SIG-M5 treated with dmso at 0.1 percent for 504 hours (cell line): ENCODE measurements around the gene MAPRE2.
"Not testable (repeated sequence)": the region's sequence is repeated elsewhere in the genome, so short reads cannot be mapped to it uniquely, and the experiment has no call there.

Source experiments
- DNase-seq: peaks from one replicate; lab custom pipeline; 2025; ENCODE audit not compliant: unreplicated experiment; lab: John Stamatoyannopoulos, UW

Gene MAPRE2

DNA sequence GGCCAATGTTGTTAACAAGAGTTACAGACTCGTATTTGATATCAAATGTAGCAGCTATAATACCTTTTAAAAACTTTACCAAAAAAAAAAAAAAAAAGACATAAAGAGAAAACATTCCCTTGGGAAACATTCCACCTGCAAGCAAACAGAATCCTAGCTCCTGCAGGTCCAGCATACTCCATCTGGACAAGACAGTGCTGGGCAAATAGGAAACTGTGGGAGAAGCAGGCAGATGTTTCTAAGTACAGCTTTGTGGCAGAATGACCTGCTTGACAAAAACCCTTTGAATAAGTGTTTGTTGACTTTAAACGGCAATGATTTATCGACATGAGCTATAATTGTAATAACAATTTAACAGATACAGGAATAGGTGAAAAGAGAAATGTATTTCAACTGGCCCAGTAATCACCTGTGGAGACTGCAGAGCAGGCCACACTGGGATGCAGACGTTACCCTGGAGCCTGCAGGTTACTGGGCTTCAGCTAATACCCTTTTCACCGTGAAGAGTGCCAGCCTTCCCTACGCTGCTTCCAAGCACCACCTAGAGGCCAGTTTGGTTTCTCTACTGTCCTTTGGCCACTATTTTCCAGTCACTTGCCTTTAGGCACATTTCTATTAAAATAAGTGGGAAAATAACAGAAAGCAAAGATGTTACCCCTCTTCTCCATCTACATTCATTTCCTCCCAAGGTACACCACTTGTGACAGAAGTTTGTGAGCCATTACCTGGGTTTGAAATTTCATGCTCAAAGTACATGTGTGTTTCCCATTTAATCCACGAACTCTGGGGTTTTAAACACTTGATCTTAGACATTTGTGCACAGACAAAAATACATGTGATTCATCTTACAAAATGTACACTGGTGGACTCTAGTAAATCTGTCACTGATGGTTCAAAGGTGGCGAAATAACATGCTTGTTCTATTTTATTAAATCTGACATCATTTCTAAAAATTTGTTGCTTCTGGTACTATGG is 102.7 kb downstream of the MAPRE2 start:
- peak; percentile 50 for DNase-seq

DNA sequence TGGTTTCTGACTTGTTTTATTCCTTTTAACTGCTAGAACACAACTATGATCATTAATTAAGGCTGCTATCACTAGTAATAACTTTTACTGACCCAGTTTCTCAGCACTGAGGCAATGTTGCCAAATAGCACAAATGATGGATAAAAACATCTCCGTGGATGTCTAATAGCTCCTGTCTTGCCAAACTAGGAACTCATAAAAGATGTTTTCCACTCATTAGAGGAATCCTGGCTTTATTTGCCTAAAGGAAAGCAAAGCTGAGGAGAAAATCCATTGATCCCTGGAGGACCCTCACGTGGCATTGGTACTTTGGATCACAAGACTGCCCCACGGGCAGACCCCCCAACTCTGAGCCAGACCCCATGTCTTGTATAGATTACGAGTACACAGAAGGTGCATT is 103.5 kb downstream of the MAPRE2 start:
- no peak for DNase-seq

GRCh38 chr18:35150195-35150594 is 109.0 kb downstream of the MAPRE2 start:
- DNase-seq: not testable (repeated sequence)

DNA sequence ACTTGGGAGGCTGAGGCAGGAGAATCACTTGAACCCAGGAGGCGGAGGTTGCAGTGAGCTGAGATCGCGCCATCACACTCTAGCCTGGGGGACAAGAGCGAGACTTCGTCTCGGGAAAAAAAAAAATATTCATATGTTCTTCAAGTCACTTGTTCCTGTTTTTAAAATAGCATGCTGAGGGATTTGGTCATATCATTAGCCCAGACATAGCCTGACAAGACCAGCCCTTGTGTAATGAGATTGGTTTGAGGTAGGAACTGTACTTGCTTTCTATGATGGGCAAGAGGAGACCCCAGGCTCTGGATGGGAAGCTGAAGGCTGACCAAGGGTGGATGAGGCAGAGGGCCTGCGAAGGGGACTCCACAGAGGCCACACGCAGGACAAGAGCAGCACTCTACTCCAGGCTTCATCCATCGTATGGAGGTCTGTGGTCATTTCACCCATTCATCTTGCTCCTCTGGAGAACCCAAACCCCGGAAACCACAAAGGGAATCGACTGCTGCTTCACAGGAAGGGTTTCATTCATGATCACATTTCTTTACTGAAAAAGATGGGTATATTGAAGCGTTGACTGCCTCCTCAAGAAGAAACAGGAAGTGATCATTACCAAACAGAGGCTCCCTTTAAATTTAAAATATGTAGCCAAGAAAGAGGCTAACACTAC is 112.5 kb downstream of the MAPRE2 start:
- peak; percentile 98 for DNase-seq

GRCh38 chr18:35155398-35156117 is 114.3 kb downstream of the MAPRE2 start:
- DNase-seq: no peak

DNA sequence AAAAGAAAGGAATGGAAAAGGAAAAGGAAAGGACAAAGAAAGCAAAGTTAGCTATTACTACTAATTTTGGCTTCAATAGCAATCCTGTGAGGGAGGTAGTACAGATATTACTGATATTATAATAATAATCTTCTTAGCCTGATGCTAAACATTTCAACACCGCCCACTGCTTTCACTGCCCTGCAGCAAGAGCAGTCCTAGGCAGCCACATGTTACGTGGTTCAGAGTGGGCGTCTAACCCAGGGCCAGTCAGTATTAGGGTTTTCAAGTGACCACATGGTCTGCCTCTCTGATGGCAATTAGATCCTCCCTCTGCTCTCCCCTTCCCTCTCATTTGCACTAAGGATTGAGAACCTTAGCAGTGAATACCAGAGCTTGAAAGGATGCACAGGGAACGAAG is 116.0 kb downstream of the MAPRE2 start:
- no peak for DNase-seq

- DNase-seq: peak; percentile 89
Measured at GRCh38 chr18:35158728-35159450, 117.7 kb downstream of the MAPRE2 start.

DNA sequence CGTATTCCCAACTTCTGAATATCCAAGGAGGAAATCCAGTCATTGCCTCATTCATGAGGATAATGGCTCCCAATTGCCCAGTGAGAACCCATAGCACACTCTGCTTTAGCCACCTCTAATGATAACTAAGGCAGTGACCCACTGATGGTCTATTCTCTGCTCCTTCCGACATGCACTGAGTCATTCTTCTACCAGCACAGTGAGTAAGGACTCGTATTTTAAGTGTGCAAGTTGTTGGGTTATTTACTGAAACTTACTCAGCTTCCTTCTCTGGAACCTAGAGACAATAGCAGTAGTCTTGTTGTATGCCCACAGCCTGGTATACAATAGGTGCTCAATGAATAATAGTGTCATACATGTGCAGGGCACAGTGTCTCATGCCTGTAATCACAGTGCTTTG is 118.6 kb downstream of the MAPRE2 start:
- no peak for DNase-seq

GRCh38 chr18:35161485-35161884 is 120.3 kb downstream of the MAPRE2 start:
- DNase-seq: no peak

DNA sequence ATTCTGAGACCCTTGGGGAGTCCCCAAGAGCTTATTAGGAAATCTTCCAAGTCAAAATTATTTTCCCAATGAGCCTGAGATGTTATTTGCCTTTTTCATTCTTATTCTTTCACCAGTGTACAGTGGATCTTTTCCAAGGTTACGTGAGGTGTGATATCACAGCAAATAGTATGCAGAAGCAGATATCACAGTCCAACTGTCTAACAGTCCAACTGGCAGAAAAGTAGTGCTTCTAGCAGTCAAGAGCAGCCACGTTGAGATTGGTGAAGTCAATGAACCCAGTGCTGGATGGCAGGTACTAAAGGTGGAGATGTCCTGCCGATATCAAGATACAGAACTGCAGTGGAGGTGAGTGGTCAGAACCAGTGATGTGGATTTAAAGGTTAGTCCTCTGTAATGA is 120.7 kb downstream of the MAPRE2 start:
- DNase-seq: no peak

GRCh38 chr18:35163014-35163539 is 121.9 kb downstream of the MAPRE2 start:
- no peak for DNase-seq

DNA sequence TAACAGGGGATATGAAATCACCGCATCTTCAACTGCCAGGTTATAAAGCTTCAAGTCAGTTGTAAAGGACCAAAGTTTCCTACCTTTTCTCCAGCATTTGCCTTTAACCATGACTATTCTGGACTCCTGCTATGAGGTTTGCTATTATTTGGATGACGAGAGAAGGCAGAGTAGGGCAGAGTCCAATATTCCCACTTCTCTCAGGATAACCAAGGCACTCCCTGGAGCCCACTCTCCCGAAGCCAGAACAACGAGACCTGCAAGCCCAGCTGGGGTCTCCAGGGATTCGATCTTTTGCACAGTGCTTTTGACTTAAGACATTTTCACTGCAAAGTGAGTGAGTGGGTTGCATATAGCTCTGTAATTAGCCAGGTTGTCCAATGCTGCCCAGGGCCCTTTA is 122.5 kb downstream of the MAPRE2 start:
- no peak for DNase-seq

DNA sequence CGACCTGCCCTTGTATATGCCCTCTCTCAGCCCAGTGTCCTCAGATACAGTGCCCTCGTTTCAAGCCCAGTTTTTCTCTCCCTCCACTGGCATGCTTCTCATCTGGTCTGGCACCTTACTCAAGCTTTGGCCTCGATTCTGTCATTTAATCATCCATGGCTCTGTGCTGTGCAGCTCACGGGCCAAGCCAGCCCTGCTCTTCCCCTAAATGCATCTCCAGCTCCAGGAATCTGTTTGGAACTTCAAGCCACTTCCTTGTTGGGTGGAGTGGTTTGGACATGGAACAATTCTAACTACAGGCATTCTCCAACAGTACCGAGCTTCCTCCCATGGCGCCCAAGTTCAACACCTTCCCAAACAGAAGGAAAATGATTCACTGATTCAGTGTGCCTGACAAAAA is 122.9 kb downstream of the MAPRE2 start:
- no peak for DNase-seq

- no peak for DNase-seq
Measured at GRCh38 chr18:35167332-35167731, 126.1 kb downstream of the MAPRE2 start.

DNA sequence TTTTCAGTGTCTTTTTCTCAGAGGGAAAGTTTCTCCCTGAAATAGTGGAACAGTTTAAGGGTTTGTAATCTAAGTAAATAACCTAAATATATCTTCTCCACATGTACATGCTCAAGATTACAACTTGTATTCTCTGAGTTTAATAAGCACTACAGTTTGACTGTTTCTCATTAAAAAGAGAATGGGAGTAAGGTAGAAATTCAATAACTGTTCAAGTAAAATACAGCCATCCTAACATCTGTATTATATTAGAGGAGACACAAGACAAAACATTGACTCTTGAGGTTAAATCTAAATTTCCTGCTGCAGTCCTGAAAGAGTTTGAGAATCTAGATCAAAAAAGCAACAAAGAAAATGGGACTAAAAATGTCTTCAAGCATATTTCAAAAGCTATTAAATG is 126.6 kb downstream of the MAPRE2 start:
- no peak for DNase-seq

- not testable (repeated sequence) for DNase-seq
Measured at GRCh38 chr18:35170323-35170722, 129.1 kb downstream of the MAPRE2 start.

- DNase-seq: no peak
Measured at GRCh38 chr18:35171315-35171987, 130.2 kb downstream of the MAPRE2 start.

- DNase-seq: no peak
Measured at GRCh38 chr18:35172009-35172408, 130.8 kb downstream of the MAPRE2 start.

DNA sequence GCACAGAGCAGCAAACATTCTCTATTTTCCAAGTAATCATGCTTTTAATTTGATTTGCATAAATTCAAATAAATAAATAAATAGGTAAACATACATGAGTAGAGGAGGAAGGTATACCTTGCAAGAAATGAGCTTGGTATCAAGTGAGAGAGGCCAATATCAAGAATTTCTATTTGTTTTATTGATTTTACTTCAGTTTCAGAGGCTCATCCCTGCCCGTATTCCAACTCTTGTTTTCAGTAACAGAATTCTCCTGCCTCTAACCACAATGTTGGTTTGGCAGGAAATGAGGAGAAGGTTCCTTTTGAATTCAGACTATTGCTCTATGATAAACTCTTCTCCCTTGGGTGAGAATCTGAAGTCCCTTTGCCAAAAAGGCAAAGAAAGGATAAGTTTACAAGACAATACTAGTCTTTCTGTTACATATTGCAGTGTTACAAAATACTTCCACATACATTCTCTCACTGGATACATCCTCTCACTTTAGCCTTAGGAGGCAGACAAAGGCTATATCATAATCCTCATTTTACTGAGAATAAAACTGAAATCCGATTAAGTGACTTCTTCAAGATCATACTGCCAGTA is 131.3 kb downstream of the MAPRE2 start:
- DNase-seq: no peak
